Pulmonary artery endothelial cell (primary cell): ENCODE measurements around the gene EFR3B. TPM values are rescaled to one million over a fixed set of nuclear protein-coding genes. Genes with fewer than 3 reads are reported as not detected.

Experiments used
- DNase-seq: peaks from one replicate; pipeline ENCODE4 v3.0.0-alpha.2; 2011; ENCODE audit warnings: low read depth, low spot score
- total RNA-seq: library from RNA; depleted of rRNA; stranded (reverse); fragments of >200 nt; gene quantifications from 2 replicates; pipeline ENCODE4 v1.2.3, GENCODE V29; 2014

Gene EFR3B
- total RNA-seq, 1 donor from 2014 or later: 0.40 TPM

DNA sequence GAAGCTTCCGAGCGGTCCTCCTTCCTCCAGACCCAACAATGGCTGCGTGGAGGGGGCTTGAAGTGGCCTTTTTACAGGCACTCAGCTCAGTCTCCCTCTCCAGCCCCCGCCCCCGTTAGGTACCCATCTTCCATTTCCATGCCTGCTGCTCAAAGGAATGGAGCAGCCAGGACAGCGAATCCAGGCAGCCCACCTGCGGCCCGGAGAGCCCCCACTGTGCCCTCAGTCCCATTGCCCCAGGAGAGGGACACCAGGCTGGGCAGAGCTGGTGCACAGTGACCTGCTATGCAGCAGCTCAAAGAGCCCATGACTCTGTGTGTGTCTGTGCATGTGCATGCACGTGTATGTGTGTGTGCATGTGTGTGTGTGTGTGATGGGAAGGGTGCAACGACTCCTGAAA lies 137.1 kb downstream of the EFR3B start:
- no peak for DNase-seq

DNA sequence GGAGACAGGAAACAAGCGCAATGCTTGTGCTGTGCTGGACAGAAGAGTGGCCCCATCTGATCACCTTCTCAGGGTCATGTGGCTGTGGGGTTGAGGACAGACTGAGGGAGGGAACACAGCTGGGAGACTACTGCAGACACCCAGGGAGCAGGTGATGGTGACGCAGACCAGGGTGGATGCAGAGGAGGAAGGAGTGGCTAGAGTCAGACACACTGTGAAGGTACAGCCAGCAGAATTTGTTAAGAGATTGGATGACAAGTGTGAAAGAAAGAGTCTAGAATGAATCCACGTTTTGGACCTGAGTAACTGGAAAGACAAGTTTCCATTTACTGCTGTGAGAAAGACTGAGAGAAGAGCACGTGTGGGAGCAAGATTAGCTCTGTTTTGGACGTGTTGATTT lies 142.4 kb downstream of the EFR3B start:
- no peak for DNase-seq

DNA sequence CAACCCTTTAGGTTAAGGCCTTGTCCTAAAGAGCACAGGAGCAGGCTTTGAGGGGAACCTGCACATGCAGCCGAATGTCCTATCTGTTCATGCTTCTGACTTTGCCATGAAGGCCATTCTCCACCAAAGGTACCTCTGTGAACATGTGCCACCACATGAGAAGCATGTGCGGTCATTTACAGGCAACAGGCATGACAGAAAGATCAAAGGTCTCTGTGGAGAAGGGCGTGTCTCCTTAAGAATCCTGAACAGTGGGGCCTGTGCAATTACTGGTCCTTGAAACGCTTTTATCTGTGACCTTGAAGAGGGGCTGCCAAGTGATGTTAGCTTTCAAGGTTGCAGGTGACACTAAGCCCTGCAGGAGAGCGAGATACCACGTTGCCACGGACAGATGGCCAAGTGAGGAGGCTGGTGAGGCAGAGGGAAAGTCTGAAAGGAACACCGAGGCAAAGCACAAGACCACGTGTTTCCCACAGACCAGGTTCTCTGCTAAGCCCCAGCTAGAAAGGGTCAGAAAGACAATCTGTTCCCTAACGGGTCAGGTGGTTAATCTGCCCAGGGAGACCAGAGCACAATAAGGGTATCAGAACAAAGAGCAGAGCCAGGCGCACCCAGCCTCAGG lies 146.0 kb downstream of the EFR3B start:
- DNase-seq: no peak

DNA sequence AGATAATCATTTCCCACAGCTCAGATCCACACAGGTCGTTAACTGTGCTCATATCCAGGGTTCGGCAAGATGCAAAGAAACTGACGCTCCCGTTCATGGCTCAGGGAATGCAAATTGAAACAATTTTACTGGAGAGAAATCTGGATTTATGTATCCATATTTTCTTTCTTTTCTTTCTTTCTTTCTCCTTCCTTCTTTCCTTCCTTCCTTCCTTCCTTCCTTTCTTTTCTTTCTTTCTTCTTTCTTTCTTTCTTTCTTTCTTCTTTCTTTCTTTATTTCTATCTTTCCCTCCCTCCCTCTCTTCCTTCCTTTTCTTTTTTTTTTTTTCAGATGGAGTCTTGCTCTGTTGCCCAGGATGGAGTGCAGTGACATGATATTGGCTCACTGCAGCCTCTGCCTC lies 146.5 kb downstream of the EFR3B start:
- no peak for DNase-seq

DNA sequence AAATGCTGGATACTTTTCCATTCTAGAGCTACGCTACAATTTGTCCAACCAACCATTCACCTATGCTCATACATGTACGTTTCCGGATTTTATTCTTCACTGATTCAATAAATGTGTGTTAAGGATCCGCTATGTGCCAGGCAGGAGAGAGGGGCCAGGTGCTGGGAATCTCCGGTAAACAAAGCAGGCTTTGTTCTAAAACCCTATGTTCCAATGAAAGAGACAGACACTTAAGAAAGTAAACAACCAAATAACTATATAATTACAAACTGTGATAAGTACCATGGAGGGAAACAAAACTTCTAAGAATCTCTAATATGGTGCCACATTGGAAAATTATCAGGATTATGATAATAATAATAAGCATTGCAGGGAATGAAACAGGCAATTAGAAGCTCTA lies 148.7 kb downstream of the EFR3B start:
- DNase-seq: no peak

DNA sequence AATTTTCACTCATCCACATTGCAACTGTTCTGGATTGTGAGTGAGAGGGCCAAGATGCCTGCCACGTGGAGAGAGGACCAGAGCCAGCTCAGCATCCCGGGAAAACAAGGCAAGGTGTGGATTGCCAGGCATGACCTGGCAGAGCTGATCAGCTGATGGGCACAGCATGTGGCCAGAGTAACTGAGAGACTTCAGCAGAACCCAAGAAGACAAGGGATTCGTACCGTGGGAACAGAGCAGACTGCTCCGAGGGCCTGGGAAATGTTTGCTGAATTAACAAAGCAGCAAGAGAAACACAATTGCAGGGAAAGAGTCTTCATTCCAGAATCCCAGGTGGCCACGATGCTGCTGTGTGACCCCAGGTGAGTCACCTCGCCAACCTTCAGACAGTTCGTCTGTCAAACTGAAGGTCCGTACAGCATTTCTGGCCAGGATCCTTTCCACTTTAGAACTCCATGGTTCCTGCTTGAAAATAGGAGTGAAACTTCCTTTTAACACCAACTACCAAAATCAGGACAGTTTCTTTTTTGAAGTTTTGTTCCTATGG lies 152.8 kb downstream of the EFR3B start:
- DNase-seq: no peak

DNA sequence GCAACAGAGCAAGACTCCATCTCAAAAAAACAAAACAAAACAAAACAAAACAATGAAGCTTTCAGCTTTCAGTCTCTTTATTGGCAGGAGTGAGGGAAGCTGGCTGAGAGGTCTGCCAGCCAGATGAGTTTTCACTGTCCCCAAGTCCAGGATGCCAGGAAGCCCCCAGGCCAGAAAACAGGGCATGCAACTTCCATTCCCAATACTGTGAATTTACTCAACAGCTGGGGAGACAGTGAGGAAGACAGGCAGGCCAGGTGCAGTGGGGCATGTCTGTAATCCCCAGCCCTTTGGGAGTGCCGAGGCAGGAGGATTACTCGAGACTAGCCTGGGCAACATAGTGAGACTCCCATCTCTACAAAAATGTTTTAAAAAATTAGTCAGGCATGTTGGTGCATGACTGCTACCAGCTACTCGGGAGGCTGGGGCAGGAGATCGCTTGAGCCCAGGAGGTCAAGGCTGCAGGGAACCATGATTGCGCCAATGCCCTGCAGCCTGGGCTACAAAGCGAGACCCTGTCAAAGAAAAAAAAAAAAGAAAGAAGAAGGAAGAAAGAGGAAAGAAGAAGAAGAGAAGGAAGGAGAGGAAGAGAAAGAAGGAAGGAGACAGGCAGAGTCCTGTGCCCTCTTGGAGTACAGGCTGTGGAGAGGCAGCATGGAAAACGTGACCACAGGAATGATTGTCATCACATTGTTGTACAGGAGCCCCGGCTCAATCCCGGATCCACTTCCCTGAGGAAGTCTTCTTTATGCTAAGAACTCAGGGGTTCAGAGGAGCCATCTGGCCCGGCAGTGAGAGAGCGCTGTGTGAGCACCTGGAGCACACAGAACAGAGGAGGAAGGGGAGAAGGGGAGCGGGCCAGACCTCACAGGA lies 155.7 kb downstream of the EFR3B start:
- no peak for DNase-seq

DNA sequence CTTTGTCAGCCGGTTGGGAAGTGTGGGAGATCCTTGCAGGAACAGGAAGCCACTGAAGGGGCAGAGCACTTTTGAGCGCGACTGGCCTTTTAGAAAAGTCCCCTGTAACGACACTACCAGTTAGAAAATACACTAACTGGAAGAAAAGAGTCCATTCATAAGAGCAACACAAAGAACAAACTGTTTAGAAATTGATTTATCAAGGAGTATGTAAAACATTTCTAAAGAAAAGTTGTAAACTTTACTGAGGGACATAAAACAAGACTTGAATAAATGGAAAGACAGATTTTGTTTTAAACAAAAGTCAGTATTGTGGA lies 156.3 kb downstream of the EFR3B start:
- no peak for DNase-seq

DNA sequence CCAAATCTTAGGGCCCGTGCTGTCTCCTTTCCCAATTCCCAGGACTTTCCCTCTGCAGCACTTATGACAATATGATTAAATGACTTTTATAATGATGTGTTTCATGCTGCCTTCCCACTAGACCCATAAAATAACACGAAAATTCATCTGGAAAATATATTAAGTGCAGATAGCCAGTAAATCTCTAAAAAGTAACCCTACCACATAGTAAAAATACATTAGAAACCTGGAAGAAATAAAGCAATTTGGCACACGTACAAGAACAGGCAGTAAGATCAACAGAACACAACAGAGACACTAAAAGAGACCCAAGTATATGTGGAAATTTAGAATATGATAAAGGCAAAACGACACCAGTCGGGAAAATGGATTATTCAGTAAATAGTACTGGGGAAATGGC lies 156.7 kb downstream of the EFR3B start:
- DNase-seq: no peak

DNA sequence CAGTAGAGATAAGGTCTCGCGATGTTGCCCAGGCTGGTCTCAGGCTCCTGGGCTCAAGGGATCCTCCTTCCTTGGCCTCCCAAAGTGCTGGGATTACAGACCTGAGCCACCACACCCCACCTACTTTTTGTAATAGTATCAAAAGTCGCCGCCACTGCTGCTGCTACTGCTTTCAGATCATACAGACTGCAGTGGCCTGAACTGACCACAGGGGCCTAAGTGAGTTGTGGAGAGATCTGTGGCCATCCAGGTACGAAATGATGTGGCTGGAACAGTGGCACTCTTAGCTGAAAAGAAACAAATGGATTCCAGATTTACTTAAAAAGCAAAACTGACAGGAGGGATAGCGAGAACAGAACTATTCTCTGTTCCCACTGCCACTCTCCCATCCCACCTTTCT lies 159.4 kb downstream of the EFR3B start:
- no peak for DNase-seq

DNA sequence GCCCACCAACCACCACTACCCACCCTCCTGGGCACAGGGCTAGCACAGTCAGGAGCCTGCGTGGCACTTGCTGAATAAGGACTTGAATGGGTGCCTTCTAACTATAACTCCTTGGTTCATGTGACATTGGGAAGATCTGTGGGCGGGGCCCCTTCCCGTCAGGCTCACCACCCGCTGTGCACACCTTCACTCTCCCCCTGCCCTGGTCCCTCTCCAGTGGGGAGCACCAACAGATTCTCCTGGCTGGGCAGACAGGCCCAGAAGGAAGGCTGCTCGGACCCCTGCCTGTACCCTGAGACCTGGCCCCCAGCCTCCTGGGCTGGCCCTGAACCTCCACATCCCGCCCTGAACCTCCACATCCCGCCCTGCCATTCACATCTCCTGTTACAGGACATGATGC lies 159.9 kb downstream of the EFR3B start:
- DNase-seq: no peak

DNA sequence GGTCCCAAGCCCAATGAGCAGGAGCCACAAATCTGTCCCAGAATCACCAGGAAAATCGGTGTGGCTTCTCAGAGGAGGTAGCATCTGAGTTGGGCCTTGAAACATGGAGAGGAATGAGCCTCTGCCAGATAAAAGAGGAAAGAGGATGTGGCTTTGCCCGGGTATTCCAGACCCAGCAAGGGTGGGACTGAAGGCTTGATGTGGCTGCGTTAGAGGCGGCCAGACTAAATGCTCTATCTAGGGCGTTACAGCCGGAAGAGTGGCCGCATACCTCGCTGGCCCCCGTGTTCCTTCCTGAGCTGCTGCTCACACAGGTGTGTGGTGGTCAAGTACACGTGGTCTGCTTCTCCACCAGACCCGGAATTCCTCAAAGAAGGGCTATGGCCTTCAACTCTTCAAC lies 160.4 kb downstream of the EFR3B start:
- DNase-seq: no peak

DNA sequence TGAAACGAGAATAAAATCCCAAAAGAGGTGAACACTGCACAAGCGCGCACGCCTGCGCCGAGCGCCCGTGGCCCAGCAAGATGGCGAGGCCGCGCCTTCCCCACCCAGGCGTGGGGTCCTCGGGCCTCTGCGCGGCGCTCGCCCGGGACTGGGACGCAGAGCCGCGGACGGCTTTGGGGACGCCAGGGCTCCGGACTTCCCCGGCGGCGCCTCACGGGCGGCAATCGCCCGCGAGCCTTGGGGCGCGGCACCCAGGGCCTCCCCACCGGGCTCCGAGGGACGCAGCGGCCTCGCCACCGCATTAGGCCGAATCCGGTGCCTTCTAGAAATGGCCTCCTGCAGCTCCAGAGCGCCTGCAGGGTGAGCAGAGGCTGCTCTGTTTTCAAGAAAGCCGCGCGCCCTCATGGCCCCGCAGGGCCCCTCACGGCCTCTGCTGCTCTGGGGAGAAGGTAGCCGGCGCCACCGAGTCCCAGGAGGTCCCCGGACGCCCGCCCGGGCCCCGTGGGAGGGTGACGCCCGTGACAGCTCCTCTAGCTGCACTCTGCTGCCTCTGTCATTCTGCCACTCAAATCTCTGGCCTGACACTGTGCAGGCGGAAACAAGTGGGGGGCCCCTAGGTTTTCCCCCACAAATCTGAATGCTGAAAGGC lies 162.4 kb downstream of the EFR3B start:
- no peak for DNase-seq

DNA sequence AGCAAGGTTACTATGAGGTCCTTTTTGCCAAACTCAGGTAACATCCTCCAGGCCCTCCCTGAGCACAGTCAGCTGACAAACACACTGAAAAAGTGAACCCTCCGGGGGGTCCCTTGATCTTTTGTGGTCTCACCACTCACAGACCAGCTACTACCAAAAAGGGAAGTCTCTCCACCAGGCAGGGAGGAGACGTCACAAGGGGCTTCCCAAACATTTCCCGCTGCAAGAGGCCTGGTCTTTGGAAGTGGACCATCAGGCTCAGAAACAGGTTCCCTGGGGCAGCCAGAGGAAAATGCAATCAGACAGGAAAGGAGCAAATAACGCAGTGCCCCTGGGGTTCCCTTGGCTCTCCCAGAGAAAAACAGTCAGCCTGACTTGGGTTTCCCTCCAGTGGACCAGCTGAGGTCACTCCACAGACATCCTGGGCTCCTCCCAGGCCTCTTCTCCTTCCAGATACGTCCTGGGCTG lies 165.2 kb downstream of the EFR3B start:
- no peak for DNase-seq

Other genes starting within 250 kb of the EFR3B start
- gene PTRHD1, start 248.7 kb upstream of the EFR3B start, total RNA-seq: 24.6 and 31.0 TPM in 2 replicates
- gene CENPO, start 248.7 kb upstream of the EFR3B start, total RNA-seq: 18.7 and 32.6 TPM in 2 replicates
- 30.8 and 35.0 TPM in 2 replicates for gene ADCY3, start 121.8 kb upstream of the EFR3B start, total RNA-seq
- gene DNAJC27, start 70.1 kb upstream of the EFR3B start, total RNA-seq: 2.2 and 2.4 TPM in 2 replicates
- 0.13 and 0.28 TPM in 2 replicates for gene POMC, start 126.5 kb downstream of the EFR3B start, total RNA-seq